ENCODE data around the gene MSH2. TPM values are rescaled to one million over a fixed set of nuclear protein-coding genes. Genes with fewer than 3 reads are reported as not detected.

MSH2 gene
- total RNA-seq, 2 experiments from 2014 or later = 56.9 to 59.2 TPM

GRCh38 chr2:47455411-47455810 lies 52.5 kb downstream of the MSH2 start:
- CTCF ChIA-PET = no interaction called here
- intact Hi-C loops (cut with micrococcal nuclease) = no loop called here
- Mint-ChIP-seq H3K9me3 (no peaks in the 10 kb centered on the region), H3K4me1 (ENCODE audit: low read depth) (peaks cover 12% of the 10 kb centered on the region), H3K4me3 (no peak overlapping the region), H3K27ac (no peak overlapping the region), H3K36me3 (ENCODE audit: low read depth) (peaks cover 54% of the 10 kb centered on the region), H3K27me3 (no peaks in the 10 kb centered on the region)
- no peak for ATAC-seq
- TF ChIP-seq, protein P1, sequence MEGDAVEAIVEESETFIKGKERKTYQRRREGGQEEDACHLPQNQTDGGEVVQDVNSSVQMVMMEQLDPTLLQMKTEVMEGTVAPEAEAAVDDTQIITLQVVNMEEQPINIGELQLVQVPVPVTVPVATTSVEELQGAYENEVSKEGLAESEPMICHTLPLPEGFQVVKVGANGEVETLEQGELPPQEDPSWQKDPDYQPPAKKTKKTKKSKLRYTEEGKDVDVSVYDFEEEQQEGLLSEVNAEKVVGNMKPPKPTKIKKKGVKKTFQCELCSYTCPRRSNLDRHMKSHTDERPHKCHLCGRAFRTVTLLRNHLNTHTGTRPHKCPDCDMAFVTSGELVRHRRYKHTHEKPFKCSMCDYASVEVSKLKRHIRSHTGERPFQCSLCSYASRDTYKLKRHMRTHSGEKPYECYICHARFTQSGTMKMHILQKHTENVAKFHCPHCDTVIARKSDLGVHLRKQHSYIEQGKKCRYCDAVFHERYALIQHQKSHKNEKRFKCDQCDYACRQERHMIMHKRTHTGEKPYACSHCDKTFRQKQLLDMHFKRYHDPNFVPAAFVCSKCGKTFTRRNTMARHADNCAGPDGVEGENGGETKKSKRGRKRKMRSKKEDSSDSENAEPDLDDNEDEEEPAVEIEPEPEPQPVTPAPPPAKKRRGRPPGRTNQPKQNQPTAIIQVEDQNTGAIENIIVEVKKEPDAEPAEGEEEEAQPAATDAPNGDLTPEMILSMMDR (IDR thresholded peaks at IDR 0.05) = no peak
- no peak for DNase-seq
- POLR2A ChIA-PET = no interaction called here

DNA sequence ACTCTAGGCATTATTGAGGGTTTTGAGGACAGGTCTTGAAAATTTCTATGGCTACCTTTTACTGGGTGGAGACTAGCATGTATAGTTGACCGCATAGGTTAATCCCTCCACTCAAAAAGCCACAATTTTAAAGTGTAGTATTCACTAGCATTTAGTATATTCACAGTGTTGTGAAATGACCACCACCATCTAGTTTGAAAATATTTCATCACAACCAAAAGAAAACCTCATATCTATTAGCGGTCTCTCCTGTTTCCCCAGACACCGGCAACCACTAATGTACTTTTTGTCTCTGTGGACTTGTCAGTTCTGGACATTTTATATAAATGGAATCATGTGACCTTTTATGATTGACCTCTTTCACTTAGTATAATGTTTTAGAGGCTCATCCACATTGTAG lies 53.9 kb downstream of the MSH2 start:
- CTCF ChIA-PET = no interaction called here
- ATAC-seq (no peak), DNase-seq (no peak)
- Mint-ChIP-seq H3K27me3 (no peaks in the 10 kb centered on the region), H3K9me3 (no peaks in the 10 kb centered on the region), H3K27ac (no peak overlapping the region), H3K4me1 (ENCODE audit: low read depth) (peaks cover 12% of the 10 kb centered on the region), H3K36me3 (ENCODE audit: low read depth) (peaks cover 46% of the 10 kb centered on the region), H3K4me3 (no peak overlapping the region)
- intact Hi-C loops (cut with micrococcal nuclease) = no loop called here
- POLR2A ChIA-PET = no interaction called here
- TF ChIP-seq, protein P1 (IDR thresholded peaks at IDR 0.05) = no peak

- ATAC-seq = no peak
- no peak for DNase-seq
- no peaks in the 10 kb centered on the region for H3K9me3 Mint-ChIP-seq
- TF ChIP-seq, protein P1 (IDR thresholded peaks at IDR 0.05) = no peak
- peaks cover 46% of the 10 kb centered on the region for H3K36me3 Mint-ChIP-seq (ENCODE audit: low read depth)
- intact Hi-C loops (cut with micrococcal nuclease) = no loop called here
- H3K4me1 Mint-ChIP-seq (ENCODE audit: low read depth) = peaks cover 12% of the 10 kb centered on the region
- POLR2A ChIA-PET = no interaction called here
- H3K4me3 Mint-ChIP-seq = no peak overlapping the region
- peak overlapping the region; percentile 20 for H3K27ac Mint-ChIP-seq
- CTCF ChIA-PET = no interaction called here
- H3K27me3 Mint-ChIP-seq = no peaks in the 10 kb centered on the region
These were observed 54.3 kb downstream of the MSH2 start for GRCh38 chr2:47457268-47457667.

DNA sequence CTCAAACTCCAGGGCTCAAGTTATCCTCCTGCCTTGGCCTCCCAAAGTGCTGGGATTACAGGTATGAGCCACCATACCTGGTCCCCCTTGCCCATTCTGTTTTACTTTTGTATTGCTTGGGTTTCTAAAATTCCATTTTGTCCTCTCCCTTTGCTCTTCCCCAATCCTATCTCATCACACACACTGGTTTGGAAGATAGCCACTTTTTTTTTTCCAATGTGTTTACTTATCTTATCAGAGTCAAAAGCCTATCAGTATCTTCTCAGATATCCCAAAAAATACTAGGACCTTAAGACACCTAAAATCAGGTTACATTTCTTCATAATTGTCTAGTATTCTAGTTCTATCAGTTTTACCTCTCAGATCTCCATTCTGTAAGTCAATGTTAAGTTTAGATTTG lies 56.1 kb downstream of the MSH2 start:
- ChIA-PET CTCF (no interaction called here), POLR2A (no interaction called here)
- TF ChIP-seq, protein P1 (IDR thresholded peaks at IDR 0.05) = no peak
- intact Hi-C loops (cut with micrococcal nuclease) = no loop called here
- ATAC-seq (no peak), DNase-seq (no peak)
- Mint-ChIP-seq H3K36me3 (ENCODE audit: low read depth) (peaks cover 46% of the 10 kb centered on the region), H3K4me1 (ENCODE audit: low read depth) (peaks cover 12% of the 10 kb centered on the region), H3K27me3 (no peaks in the 10 kb centered on the region), H3K27ac (no peak overlapping the region), H3K4me3 (no peak overlapping the region), H3K9me3 (no peaks in the 10 kb centered on the region)

GRCh38 chr2:47460766-47461165 lies 57.8 kb downstream of the MSH2 start:
- Mint-ChIP-seq H3K4me1 (ENCODE audit: low read depth) (peaks cover 12% of the 10 kb centered on the region), H3K36me3 (ENCODE audit: low read depth) (peaks cover 45% of the 10 kb centered on the region), H3K4me3 (no peak overlapping the region), H3K27me3 (no peaks in the 10 kb centered on the region), H3K9me3 (no peaks in the 10 kb centered on the region), H3K27ac (no peak overlapping the region)
- CTCF ChIA-PET = interaction anchor here (0.6 kb wide), 1 partner anchor 307 kb away, joined by 3 read pairs; no protein-coding TSS in a partner anchor
- DNase-seq (no peak), ATAC-seq (no peak)
- intact Hi-C loops (cut with micrococcal nuclease) = no loop called here
- TF ChIP-seq, protein P1 (IDR thresholded peaks at IDR 0.05) = no peak
- POLR2A ChIA-PET = interaction anchor here (0.6 kb wide), 1 partner anchor 248 kb away, joined by 3 read pairs; no protein-coding TSS in a partner anchor
